ENCODE measurements around the gene AFAP1L2. TPM values are rescaled to one million over a fixed set of nuclear protein-coding genes. Genes with fewer than 3 reads are reported as not detected.

AFAP1L2 gene
- total RNA-seq, 1 donor = 0.94 TPM

DNA sequence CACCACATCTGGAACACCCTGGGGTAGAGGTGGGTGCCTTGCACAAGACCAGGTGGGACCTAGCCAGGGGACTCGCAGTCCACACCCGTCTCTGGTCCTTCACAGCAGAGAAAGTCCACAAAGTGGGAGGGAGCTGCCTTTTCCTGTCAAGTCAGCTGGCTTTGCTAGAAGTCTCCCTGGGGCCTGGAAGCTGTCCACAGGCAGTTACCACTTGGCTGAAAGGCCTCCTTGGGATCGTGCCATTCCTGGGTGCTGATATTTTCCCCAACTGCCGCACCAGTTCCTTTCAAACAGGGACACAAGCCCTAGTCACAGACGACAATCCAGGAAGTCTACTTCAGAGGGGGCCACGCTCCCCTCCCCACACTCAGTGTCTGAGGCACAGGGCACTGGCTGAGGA lies 75.4 kb downstream of the AFAP1L2 start:
- Histone ChIP-seq H3K9me3 (ENCODE audit: low read depth, low read length) (no peaks in the 10 kb centered on the region), H3K4me3 (ENCODE audit: low read length) (no peak overlapping the region), H3K27me3 (ENCODE audit: insufficient read depth, low read length) (no peaks in the 10 kb centered on the region), H3K4me1 (ENCODE audit: insufficient read depth, low read length) (no peaks in the 10 kb centered on the region)

DNA sequence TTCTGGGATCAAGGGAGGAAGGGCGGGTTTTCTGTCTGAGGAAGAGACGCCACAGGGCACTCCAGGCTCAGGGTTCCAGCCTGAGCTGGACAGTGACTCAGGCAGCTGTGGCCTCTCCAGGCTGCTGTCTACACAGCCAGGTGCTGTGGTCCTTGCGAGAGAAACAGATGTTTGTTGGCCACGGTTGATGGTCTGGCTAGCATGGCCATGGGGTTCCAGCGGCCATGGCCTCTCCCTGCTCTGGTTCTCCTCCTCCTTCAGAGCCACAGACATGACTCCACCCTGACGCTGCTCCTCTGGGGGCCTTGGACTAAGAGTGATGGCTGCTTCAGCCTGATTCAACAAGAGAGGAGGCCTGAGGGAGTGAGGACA lies 75.9 kb downstream of the AFAP1L2 start:
- no peaks in the 10 kb centered on the region for H3K9me3 ChIP-seq (ENCODE audit: low read depth, low read length)
- no peaks in the 10 kb centered on the region for H3K27me3 ChIP-seq (ENCODE audit: insufficient read depth, low read length)
- no peaks in the 10 kb centered on the region for H3K4me1 ChIP-seq (ENCODE audit: insufficient read depth, low read length)
- no peak overlapping the region for H3K4me3 ChIP-seq (ENCODE audit: low read length)

GRCh38 chr10:114327537-114328440 lies 76.5 kb downstream of the AFAP1L2 start:
- Histone ChIP-seq H3K27me3 (ENCODE audit: insufficient read depth, low read length) (no peaks in the 10 kb centered on the region), H3K9me3 (ENCODE audit: low read depth, low read length) (no peaks in the 10 kb centered on the region), H3K4me3 (ENCODE audit: low read length) (no peak overlapping the region), H3K4me1 (ENCODE audit: insufficient read depth, low read length) (no peaks in the 10 kb centered on the region)

DNA sequence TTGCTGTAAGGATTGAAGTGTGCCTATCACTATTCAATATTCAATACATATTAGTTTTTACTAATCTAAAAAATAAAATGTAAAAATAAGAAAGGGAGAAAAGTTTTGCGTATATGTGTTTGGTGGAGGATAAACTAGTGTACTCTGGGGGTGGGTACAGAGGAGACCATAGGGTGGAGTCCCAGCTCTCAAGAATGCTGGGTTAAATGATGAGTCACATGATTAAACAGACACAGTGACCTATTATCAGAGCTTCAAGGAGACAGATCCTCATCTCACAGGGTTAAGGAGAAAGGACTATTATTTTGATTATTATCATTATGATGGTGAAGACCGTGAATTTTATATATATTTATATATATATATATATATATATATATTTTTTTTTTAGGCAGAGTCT lies 77.5 kb downstream of the AFAP1L2 start:
- no peaks in the 10 kb centered on the region for H3K4me1 ChIP-seq (ENCODE audit: insufficient read depth, low read length)
- H3K9me3 ChIP-seq (ENCODE audit: low read depth, low read length) = no peaks in the 10 kb centered on the region
- H3K4me3 ChIP-seq (ENCODE audit: low read length) = no peak overlapping the region
- H3K27me3 ChIP-seq (ENCODE audit: insufficient read depth, low read length) = no peaks in the 10 kb centered on the region

GRCh38 chr10:114323023-114323422 lies 81.3 kb downstream of the AFAP1L2 start:
- Histone ChIP-seq H3K4me1 (ENCODE audit: insufficient read depth, low read length) (no peaks in the 10 kb centered on the region), H3K27me3 (ENCODE audit: insufficient read depth, low read length) (no peaks in the 10 kb centered on the region), H3K9me3 (ENCODE audit: low read depth, low read length) (no peaks in the 10 kb centered on the region), H3K4me3 (ENCODE audit: low read length) (no peak overlapping the region)

GRCh38 chr10:114322344-114322743 lies 82.0 kb downstream of the AFAP1L2 start:
- no peaks in the 10 kb centered on the region for H3K27me3 ChIP-seq (ENCODE audit: insufficient read depth, low read length)
- H3K4me3 ChIP-seq (ENCODE audit: low read length) = no peak overlapping the region
- no peaks in the 10 kb centered on the region for H3K9me3 ChIP-seq (ENCODE audit: low read depth, low read length)
- H3K4me1 ChIP-seq (ENCODE audit: insufficient read depth, low read length) = no peaks in the 10 kb centered on the region

DNA sequence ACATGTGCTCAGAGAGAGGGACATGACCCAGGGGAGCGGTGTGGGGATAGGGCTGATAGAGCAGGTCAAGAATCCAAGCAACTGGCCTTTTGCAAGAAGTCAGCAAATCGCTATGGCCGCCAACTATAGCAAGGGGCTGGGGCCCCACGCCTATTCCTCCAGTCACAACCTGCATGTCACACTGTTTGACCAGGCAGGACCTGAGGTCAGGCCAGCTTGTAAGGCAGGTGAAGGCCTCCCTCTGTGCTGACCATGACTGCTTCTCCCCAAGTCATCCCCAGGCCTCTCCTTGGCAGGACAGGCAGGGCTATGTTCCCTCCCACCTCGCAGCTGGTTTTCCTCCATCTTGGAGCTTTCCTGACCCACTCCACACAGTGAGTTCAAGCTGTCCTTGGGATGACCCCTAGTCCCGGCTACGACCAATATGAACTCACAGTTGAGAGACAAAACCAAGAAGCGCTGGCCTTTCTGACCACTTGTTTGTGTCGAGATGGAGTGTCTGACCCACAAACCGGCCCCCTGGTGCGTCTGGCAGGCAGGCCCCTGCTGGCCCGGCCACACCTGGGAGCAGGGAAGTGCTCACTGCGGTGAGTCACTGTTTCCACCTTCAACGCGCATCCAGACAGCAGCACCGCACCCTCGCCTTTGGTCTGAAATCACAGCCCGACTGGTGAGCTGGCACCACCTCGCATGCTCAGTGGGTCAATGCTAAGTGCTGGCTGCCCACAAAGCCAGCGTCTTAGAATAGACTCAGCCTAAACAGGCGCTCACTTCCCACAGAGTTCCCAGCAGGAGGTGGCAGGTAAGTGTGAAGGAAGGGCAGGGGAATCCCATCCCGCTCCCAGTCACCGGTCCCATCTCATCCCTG lies 83.8 kb downstream of the AFAP1L2 start:
- Histone ChIP-seq H3K4me3 (ENCODE audit: low read length) (no peak overlapping the region), H3K9me3 (ENCODE audit: low read depth, low read length) (no peaks in the 10 kb centered on the region), H3K27me3 (ENCODE audit: insufficient read depth, low read length) (no peaks in the 10 kb centered on the region), H3K4me1 (ENCODE audit: insufficient read depth, low read length) (no peaks in the 10 kb centered on the region)

GRCh38 chr10:114319406-114320248 lies 84.7 kb downstream of the AFAP1L2 start:
- Histone ChIP-seq H3K4me1 (ENCODE audit: insufficient read depth, low read length) (no peaks in the 10 kb centered on the region), H3K9me3 (ENCODE audit: low read depth, low read length) (no peaks in the 10 kb centered on the region), H3K4me3 (ENCODE audit: low read length) (no peak overlapping the region), H3K27me3 (ENCODE audit: insufficient read depth, low read length) (no peaks in the 10 kb centered on the region)

GRCh38 chr10:114316744-114317143 lies 87.6 kb downstream of the AFAP1L2 start:
- no peak overlapping the region for H3K4me3 ChIP-seq (ENCODE audit: low read length)
- H3K9me3 ChIP-seq (ENCODE audit: low read depth, low read length) = no peaks in the 10 kb centered on the region
- no peaks in the 10 kb centered on the region for H3K4me1 ChIP-seq (ENCODE audit: insufficient read depth, low read length)
- no peaks in the 10 kb centered on the region for H3K27me3 ChIP-seq (ENCODE audit: insufficient read depth, low read length)

DNA sequence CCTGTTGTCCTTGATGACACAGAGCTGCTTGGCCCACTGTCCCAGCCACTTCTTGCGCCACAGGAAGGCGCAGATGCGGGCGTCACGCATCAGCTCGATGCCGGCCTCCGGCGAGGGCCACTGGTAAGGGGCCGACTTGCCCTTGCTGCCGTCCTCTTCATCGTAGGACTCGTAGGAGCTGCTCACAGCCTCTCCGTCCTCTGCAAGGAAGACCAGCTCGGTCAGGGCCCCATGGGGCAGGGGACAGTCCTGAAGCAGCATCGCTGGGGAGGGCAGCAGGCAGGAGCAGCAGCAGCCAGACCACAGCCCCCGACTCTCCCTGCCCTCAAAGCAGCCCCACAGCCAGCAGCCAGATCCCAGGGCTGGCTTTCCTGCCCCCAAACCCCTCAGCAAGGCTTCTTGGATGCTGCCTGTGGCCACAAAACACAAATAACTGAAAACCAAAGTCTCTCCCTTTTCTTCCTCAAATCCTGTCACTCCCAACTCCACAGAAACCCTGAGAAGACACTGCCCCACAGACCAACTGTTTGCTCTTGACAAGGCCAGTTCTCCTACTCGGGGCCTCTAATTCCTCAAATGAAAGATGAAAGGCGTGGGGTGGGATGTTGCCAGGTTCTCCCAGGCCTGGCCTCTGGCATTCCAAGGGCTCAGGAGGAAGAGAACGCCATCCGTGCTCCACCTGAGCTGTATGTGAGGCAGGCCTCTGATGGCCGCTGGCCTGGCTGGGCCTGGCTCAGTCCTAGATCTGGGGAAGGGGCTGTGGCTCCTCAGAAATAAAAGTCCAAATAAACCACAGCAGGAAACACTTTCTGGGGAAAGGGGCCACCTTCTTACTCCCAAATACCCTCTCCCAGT lies 88.5 kb downstream of the AFAP1L2 start:
- Histone ChIP-seq H3K4me3 (ENCODE audit: low read length) (no peak overlapping the region), H3K4me1 (ENCODE audit: insufficient read depth, low read length) (no peaks in the 10 kb centered on the region), H3K9me3 (ENCODE audit: low read depth, low read length) (no peaks in the 10 kb centered on the region), H3K27me3 (ENCODE audit: insufficient read depth, low read length) (no peaks in the 10 kb centered on the region)

GRCh38 chr10:114313866-114314265 lies 90.4 kb downstream of the AFAP1L2 start:
- no peaks in the 10 kb centered on the region for H3K9me3 ChIP-seq (ENCODE audit: low read depth, low read length)
- no peaks in the 10 kb centered on the region for H3K4me1 ChIP-seq (ENCODE audit: insufficient read depth, low read length)
- H3K4me3 ChIP-seq (ENCODE audit: low read length) = no peak overlapping the region
- H3K27me3 ChIP-seq (ENCODE audit: insufficient read depth, low read length) = no peaks in the 10 kb centered on the region

- H3K4me3 ChIP-seq (ENCODE audit: low read length) = no peak overlapping the region
- no peaks in the 10 kb centered on the region for H3K9me3 ChIP-seq (ENCODE audit: low read depth, low read length)
- no peaks in the 10 kb centered on the region for H3K27me3 ChIP-seq (ENCODE audit: insufficient read depth, low read length)
- no peaks in the 10 kb centered on the region for H3K4me1 ChIP-seq (ENCODE audit: insufficient read depth, low read length)
Measured at GRCh38 chr10:114313139-114313538, 91.2 kb downstream of the AFAP1L2 start.

GRCh38 chr10:114311496-114312209 lies 92.6 kb downstream of the AFAP1L2 start:
- Histone ChIP-seq H3K4me1 (ENCODE audit: insufficient read depth, low read length) (no peaks in the 10 kb centered on the region), H3K27me3 (ENCODE audit: insufficient read depth, low read length) (no peaks in the 10 kb centered on the region), H3K4me3 (ENCODE audit: low read length) (no peak overlapping the region), H3K9me3 (ENCODE audit: low read depth, low read length) (no peaks in the 10 kb centered on the region)

Measured in mononuclear cell (primary cell).